GM23338 (cell line): Measurements from ENCODE around the gene AFF3.

Experiments used
- EZH2 ChIP-seq: fragments of 200-600 bp; sonication (generic); IDR thresholded peaks from one replicate; pipeline ENCODE4 v1.8.0; 2017; ENCODE audit warnings: antibody characterized with exemption, mild to moderate bottlenecking, low read depth; ENCODE audit not compliant: unreplicated experiment
- EZH2phosphoT487 ChIP-seq: fragments of 200-600 bp; sonication (generic); IDR thresholded peaks from one replicate; pipeline ENCODE4 v1.8.1; 2018; ENCODE audit warnings: antibody characterized with exemption; ENCODE audit not compliant: unreplicated experiment
- POLR2AphosphoS5 ChIP-seq: IDR thresholded peaks from 2 replicates; pipeline ENCODE4 v1.6.1; 2016; ENCODE audit warnings: antibody characterized with exemption, low read depth
- STAT1 ChIP-seq: IDR thresholded peaks from one replicate; pipeline ENCODE4 v1.6.1; 2016; ENCODE audit warnings: antibody characterized with exemption; ENCODE audit not compliant: unreplicated experiment
- ZNF331 ChIP-seq: fragments of 250-450 bp; sonication (Bioruptor Pico); IDR thresholded peaks from 2 replicates; pipeline ENCODE4 v1.5.0; 2020; ENCODE audit warnings: low read depth, mild to moderate bottlenecking, moderate library complexity
- TF ChIP-seq, protein P1 (sequence below), 2 experiments: fragments of 200-600 bp in 1 of 2; sonication (generic) in 1 of 2; conservative IDR thresholded peaks; 2 replicates each; pipeline versions ENCODE4 v1.5.1 to v1.6.1; 2016 to 2017; ENCODE audit warnings: antibody characterized with exemption in 2 of 2, low read depth in 2 of 2, mild to moderate bottlenecking in 2 of 2, moderate library complexity in 1 of 2
- TF ChIP-seq, protein P2 (sequence below): IDR thresholded peaks from one replicate; pipeline ENCODE4 v1.6.1; 2018; ENCODE audit warnings: antibody characterized with exemption; ENCODE audit not compliant: unreplicated experiment

DNA sequence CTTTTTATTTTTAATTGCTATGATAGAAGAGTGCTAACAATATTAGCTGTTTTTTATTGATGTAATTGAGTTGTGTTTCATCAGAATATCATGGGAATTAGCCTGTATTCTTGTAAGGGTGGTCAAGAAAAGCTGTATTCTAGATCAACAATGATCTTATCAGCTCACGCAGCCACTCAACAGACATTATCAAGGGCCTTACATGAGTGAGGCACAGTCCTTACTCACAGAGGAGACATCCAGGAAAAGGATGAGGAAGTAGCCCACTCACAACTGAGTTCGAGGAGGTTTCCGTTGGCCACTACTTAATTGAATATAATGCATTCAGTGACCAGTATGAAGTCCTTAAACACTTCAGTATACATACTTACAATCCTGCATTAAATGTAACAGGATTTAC, 152.5 kb downstream of the AFF3 start:
- no peak for TF ChIP-seq EZH2
- no peak for TF ChIP-seq ZNF331
- TF ChIP-seq, protein P1, sequence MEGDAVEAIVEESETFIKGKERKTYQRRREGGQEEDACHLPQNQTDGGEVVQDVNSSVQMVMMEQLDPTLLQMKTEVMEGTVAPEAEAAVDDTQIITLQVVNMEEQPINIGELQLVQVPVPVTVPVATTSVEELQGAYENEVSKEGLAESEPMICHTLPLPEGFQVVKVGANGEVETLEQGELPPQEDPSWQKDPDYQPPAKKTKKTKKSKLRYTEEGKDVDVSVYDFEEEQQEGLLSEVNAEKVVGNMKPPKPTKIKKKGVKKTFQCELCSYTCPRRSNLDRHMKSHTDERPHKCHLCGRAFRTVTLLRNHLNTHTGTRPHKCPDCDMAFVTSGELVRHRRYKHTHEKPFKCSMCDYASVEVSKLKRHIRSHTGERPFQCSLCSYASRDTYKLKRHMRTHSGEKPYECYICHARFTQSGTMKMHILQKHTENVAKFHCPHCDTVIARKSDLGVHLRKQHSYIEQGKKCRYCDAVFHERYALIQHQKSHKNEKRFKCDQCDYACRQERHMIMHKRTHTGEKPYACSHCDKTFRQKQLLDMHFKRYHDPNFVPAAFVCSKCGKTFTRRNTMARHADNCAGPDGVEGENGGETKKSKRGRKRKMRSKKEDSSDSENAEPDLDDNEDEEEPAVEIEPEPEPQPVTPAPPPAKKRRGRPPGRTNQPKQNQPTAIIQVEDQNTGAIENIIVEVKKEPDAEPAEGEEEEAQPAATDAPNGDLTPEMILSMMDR (conservative IDR thresholded peaks at IDR 0.05; ENCODE audit: low read depth in 2 of 2) = no peak
- no peak for TF ChIP-seq POLR2AphosphoS5
- TF ChIP-seq, protein P2, sequence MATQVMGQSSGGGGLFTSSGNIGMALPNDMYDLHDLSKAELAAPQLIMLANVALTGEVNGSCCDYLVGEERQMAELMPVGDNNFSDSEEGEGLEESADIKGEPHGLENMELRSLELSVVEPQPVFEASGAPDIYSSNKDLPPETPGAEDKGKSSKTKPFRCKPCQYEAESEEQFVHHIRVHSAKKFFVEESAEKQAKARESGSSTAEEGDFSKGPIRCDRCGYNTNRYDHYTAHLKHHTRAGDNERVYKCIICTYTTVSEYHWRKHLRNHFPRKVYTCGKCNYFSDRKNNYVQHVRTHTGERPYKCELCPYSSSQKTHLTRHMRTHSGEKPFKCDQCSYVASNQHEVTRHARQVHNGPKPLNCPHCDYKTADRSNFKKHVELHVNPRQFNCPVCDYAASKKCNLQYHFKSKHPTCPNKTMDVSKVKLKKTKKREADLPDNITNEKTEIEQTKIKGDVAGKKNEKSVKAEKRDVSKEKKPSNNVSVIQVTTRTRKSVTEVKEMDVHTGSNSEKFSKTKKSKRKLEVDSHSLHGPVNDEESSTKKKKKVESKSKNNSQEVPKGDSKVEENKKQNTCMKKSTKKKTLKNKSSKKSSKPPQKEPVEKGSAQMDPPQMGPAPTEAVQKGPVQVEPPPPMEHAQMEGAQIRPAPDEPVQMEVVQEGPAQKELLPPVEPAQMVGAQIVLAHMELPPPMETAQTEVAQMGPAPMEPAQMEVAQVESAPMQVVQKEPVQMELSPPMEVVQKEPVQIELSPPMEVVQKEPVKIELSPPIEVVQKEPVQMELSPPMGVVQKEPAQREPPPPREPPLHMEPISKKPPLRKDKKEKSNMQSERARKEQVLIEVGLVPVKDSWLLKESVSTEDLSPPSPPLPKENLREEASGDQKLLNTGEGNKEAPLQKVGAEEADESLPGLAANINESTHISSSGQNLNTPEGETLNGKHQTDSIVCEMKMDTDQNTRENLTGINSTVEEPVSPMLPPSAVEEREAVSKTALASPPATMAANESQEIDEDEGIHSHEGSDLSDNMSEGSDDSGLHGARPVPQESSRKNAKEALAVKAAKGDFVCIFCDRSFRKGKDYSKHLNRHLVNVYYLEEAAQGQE = no peak
- no peak for TF ChIP-seq EZH2phosphoT487
- TF ChIP-seq STAT1 = no peak
